ENCODE measurements around the gene LHCGR.

The LHCGR gene

GRCh38 chr2:48719480-48720177 is 35.9 kb downstream of the LHCGR start:
- Histone ChIP-seq H3K27me3 (no peaks in the 10 kb centered on the region), H3K4me2 (no peak overlapping the region), H3K9ac (no peak overlapping the region), H3K4me3 (no peak overlapping the region), H3K27ac (no peak overlapping the region), H3K9me3 (replicated peaks in 1 of 11) (no peaks in the 10 kb centered on the region), H3K36me3 (no peaks in the 10 kb centered on the region), H3K4me1 (peaks cover 0 to 13% (median 0%) of the 10 kb centered on the region in 10 experiments; a peak in 7 of 20 replicates), H4K20me1 (no peaks in the 10 kb centered on the region)
- TF ChIP-seq Cebpa-rat (IDR thresholded peaks at IDR 0.05): no peak

DNA sequence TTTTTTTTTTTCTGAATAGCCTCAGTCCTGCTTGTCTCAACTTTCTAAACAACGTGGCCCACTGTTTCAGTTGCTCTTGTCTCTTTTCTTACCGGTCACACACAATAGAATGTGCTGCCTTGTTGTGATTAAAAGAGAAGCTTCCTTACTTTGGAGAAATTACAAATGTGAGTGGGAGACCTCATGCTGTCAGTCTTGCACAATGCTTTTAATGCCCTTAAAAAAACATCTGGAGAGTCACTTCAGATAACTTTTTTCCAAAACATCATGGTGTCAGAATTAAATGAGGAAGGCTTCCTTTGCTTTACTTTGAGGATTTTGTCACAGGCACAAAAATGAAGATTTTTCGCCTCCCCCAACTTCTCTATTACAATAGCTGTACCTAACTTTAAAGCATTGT is 37.7 kb downstream of the LHCGR start:
- TF ChIP-seq Cebpa-rat (IDR thresholded peaks at IDR 0.05): no peak
- peaks cover 0 to 14% (median 0%) of the 10 kb centered on the region in 10 experiments; a peak in 7 of 20 replicates for H3K4me1 ChIP-seq
- H3K36me3 ChIP-seq: no peaks in the 10 kb centered on the region
- H3K9ac ChIP-seq: no peak overlapping the region
- no peaks in the 10 kb centered on the region for H4K20me1 ChIP-seq
- H3K4me3 ChIP-seq: no peak overlapping the region
- no peak overlapping the region for H3K4me2 ChIP-seq
- H3K9me3 ChIP-seq (replicated peaks in 1 of 11): no peaks in the 10 kb centered on the region
- no peaks in the 10 kb centered on the region for H3K27me3 ChIP-seq
- no peak overlapping the region for H3K27ac ChIP-seq

GRCh38 chr2:48715956-48716355 is 39.6 kb downstream of the LHCGR start:
- no peak overlapping the region for H3K4me3 ChIP-seq
- H3K4me1 ChIP-seq: peaks cover 0 to 28% (median 6%) of the 10 kb centered on the region in 10 experiments; a peak in 12 of 20 replicates
- no peak overlapping the region for H3K27ac ChIP-seq
- H3K36me3 ChIP-seq: no peaks in the 10 kb centered on the region
- H3K4me2 ChIP-seq: no peak overlapping the region; a peak in 1 of 22 replicates
- no peaks in the 10 kb centered on the region for H3K27me3 ChIP-seq
- no peaks in the 10 kb centered on the region for H3K9me3 ChIP-seq (replicated peaks in 1 of 11)
- no peaks in the 10 kb centered on the region for H4K20me1 ChIP-seq
- TF ChIP-seq Cebpa-rat (IDR thresholded peaks at IDR 0.05): no peak
- H3K9ac ChIP-seq: no peak overlapping the region

GRCh38 chr2:48715042-48715899 is 40.3 kb downstream of the LHCGR start:
- Histone ChIP-seq H3K4me1 (peaks cover 0 to 31% (median 6%) of the 10 kb centered on the region in 10 experiments; a peak in 12 of 20 replicates), H3K36me3 (no peaks in the 10 kb centered on the region), H3K4me3 (no peak overlapping the region), H3K9ac (no peak overlapping the region), H3K9me3 (replicated peaks in 1 of 11) (no peaks in the 10 kb centered on the region), H4K20me1 (no peaks in the 10 kb centered on the region), H3K27me3 (no peaks in the 10 kb centered on the region), H3K27ac (peak overlapping the region in 1 of 11 experiments; percentile 12; a peak in 1 of 22 replicates), H3K4me2 (peak overlapping the region in 3 of 11 experiments; percentile 26 to 49 (median 46); a peak in 5 of 22 replicates)
- TF ChIP-seq Cebpa-rat (IDR thresholded peaks at IDR 0.05): no peak

DNA sequence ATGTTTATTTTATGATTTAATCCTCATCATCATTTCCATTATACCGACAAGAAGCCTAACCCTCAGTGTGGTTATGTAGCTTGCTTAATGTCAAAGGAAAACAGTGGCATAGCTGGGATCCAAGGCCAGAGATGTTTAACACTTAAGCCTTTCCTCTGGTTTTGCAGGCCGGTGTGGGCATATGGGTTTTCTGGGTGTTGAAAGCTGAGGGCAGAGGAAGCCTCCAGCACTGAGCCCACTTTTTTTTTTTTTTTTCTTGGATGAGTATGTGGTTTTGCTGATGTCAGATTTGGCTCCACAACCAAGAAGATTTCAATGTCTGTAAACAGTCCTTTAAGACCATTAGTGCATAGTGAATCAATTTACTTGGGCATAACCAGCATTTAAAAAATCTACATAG is 41.3 kb downstream of the LHCGR start:
- peaks cover 0 to 31% (median 6%) of the 10 kb centered on the region in 10 experiments; a peak in 12 of 20 replicates for H3K4me1 ChIP-seq
- no peaks in the 10 kb centered on the region for H4K20me1 ChIP-seq
- no peak for TF ChIP-seq Cebpa-rat (IDR thresholded peaks at IDR 0.05)
- H3K36me3 ChIP-seq: no peaks in the 10 kb centered on the region
- H3K9me3 ChIP-seq (replicated peaks in 1 of 11): no peaks in the 10 kb centered on the region
- no peak overlapping the region for H3K4me3 ChIP-seq
- no peaks in the 10 kb centered on the region for H3K27me3 ChIP-seq
- H3K4me2 ChIP-seq: no peak overlapping the region
- no peak overlapping the region for H3K27ac ChIP-seq
- no peak overlapping the region for H3K9ac ChIP-seq

DNA sequence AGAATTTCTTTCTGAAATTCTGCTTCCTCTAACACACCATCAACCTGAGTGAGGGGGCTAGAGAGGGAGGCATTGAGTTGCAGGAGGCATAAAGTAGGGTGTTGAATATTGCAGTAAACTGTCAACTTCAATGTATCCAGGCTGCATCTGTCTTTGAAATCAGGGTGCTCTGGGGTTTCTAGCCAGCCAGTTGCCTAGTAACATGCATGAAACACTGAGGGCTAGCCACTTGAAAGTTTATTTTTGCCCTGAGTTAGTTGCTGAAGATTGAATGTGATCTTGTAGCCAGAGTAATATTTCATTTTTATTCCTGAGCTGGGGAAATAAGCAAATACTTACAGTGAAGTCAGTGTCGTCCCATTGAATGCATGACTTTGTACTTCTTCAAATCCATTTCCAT is 41.9 kb downstream of the LHCGR start:
- Histone ChIP-seq H3K4me2 (no peak overlapping the region), H3K27ac (no peak overlapping the region), H3K9me3 (replicated peaks in 1 of 11) (no peaks in the 10 kb centered on the region), H3K4me1 (peaks cover 0 to 31% (median 6%) of the 10 kb centered on the region in 10 experiments; a peak in 12 of 20 replicates), H3K27me3 (no peaks in the 10 kb centered on the region), H3K9ac (no peak overlapping the region), H4K20me1 (no peaks in the 10 kb centered on the region), H3K36me3 (no peaks in the 10 kb centered on the region), H3K4me3 (no peak overlapping the region)
- no peak for TF ChIP-seq Cebpa-rat (IDR thresholded peaks at IDR 0.05)

- H3K4me1 ChIP-seq: peaks cover 0 to 38% (median 6%) of the 10 kb centered on the region in 10 experiments; a peak in 12 of 20 replicates
- no peaks in the 10 kb centered on the region for H4K20me1 ChIP-seq
- no peak overlapping the region for H3K4me3 ChIP-seq
- H3K4me2 ChIP-seq: peak overlapping the region in 4 of 11 experiments; percentile 12 to 41 (median 34); a peak in 6 of 22 replicates
- peak overlapping the region in 2 of 11 experiments; percentile 51 to 57; a peak in 4 of 22 replicates for H3K27ac ChIP-seq
- no peaks in the 10 kb centered on the region for H3K27me3 ChIP-seq
- H3K9me3 ChIP-seq (replicated peaks in 1 of 11): peaks cover 0 to 14% (median 0%) of the 10 kb centered on the region in 11 experiments; a peak in 4 of 22 replicates
- TF ChIP-seq Cebpa-rat (IDR thresholded peaks at IDR 0.05): no peak
- H3K36me3 ChIP-seq: no peaks in the 10 kb centered on the region
- H3K9ac ChIP-seq: no peak overlapping the region
Observed at GRCh38 chr2:48712151-48712550, 43.4 kb downstream of the LHCGR start.

DNA sequence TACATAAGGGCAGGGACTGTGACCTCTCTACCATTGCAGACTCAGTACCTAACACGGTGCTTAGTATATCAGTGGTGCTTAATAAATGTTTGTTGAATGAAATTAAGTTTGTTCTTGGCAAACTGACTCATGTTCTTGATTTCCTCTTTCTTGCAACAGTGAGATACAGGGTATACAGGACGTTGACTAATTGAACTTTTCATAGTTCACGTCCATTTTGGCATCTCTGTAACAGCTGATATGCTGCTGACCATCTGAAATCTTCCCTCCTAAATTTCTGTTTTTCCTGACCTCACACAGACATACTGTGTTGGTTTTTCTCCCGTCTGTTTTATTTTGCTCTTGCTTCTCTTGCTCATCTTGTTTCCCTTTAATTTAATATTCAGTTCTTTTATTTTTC is 44.2 kb downstream of the LHCGR start:
- H3K36me3 ChIP-seq: no peaks in the 10 kb centered on the region
- peaks cover 0 to 17% (median 0%) of the 10 kb centered on the region in 11 experiments; a peak in 4 of 22 replicates for H3K9me3 ChIP-seq (replicated peaks in 1 of 11)
- H3K4me1 ChIP-seq: peaks cover 0 to 39% (median 6%) of the 10 kb centered on the region in 10 experiments; a peak in 12 of 20 replicates
- peak overlapping the region in 4 of 11 experiments; percentile 5 to 41 (median 34); a peak in 6 of 22 replicates for H3K4me2 ChIP-seq
- TF ChIP-seq Cebpa-rat (IDR thresholded peaks at IDR 0.05): no peak
- H3K4me3 ChIP-seq: no peak overlapping the region
- H3K9ac ChIP-seq: no peak overlapping the region
- H4K20me1 ChIP-seq: no peaks in the 10 kb centered on the region
- H3K27me3 ChIP-seq: no peaks in the 10 kb centered on the region
- H3K27ac ChIP-seq: peak overlapping the region in 3 of 11 experiments; percentile 15 to 57 (median 51); a peak in 4 of 22 replicates
